Left ventricle myocardium superior (tissue), 1 donor: ENCODE results near the gene SPRN. TPM values are rescaled to one million over a fixed set of nuclear protein-coding genes. Genes with fewer than 3 reads are reported as not detected.
"Not testable (repeated sequence)": the region's sequence is repeated elsewhere in the genome, so short reads cannot be mapped to it uniquely, and the experiment has no call there.

Source experiments
- ATAC-seq: fragments of 200-7000 bp; cut with Tn5 transposase; one replicate; pipeline ENCODE4 v1.9.1; 2020; ENCODE audit warnings: mild to moderate bottlenecking, moderate library complexity
- DNase-seq: peaks from one replicate; pipeline ENCODE4 v3.0.0-alpha.2; 2020
- intact Hi-C: fragments of 100-400 bp; cut with micrococcal nuclease; formaldehyde crosslinking; loops from one replicate; pipeline ENCODE4 v1.11.0; 2022
- microRNA-seq: library from miRNA; unstranded; fragments of <30 nt; microRNA quantifications from one replicate; pipeline ENCODE4 v1.2.0, GENCODE V29; 2020; ENCODE audit warnings: borderline number of aligned reads
- total RNA-seq: library from RNA; stranded (reverse); fragmentation: NEBNext Ultra II Directional; extraction: Animal tissue kit (Norgen Biotek cat#: 25700); gene quantifications from one replicate; pipeline ENCODE4 v1.2.1, GENCODE V29; 2021
- donor health status: DM: no; HTN: yes; CAD: no; lungs with severe emphysema.

Gene SPRN
- total RNA-seq, 1 donor from 2014 or later = not detected

- no peak for DNase-seq
- intact Hi-C loops = no loop called here
- ATAC-seq = no peak
Observed at GRCh38 chr10:133377025-133377817, 47.2 kb downstream of the SPRN start.

DNA sequence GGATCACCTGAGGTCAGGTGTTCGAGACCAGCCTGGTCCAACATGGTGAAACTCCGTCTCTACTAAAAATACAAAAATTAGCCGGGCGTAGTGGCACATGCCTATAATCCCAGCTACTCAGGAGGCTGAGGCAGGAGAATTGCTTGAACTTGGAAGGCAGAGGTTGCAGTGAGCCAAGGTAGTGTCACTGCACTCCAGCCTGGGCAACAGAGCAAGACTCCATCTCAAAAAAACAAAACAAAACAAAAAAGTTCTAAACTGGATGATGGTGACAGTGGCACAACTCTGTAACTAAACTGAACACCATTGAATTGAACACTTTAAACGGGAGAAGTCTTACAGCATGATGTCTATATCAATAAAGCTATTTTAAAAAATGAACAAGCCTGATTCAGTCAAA is 48.2 kb downstream of the SPRN start:
- DNase-seq, ATAC-seq, intact Hi-C loops: not testable (repeated sequence)

DNA sequence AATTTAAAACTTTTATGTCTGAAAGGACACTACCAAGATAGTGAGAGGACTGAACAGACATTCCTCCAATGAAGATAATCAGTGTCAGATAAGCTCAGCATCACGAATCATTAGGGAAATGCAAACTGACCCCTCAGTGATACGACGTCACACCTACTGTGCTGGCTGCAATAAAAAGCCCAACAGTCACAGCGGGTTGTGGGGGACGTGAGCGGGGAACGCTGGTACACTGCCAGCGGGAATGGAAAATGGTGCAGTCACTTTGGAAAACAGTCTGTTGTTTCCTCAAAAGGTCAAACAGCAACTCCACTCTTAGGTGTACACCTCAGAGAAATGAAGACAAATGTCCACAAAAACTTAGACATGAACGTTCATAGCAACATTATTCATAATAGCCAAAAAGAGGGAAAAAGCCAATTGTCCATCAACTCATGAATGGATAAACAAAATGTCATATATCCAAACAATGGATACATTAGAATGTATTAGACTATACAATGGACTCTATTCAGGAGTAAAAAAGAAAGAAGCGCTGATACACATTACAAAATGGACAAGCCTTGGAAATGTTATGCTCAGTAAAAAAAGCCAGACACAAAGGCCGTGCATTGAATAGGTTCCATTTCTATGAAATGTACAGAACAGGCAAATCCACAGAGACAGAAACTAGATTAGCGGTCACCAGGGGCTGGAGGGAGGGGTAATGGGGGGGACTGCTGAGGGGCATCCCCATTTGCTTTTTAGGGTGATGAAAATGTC is 48.9 kb downstream of the SPRN start:
- intact Hi-C loops = no loop called here

GRCh38 chr10:133373174-133374090 is 51.0 kb downstream of the SPRN start, which contains the start of gene ECHS1:
Gene ECHS1 (minus strand): TSS chr10:133373354. CDS start chr10:133373333, 21 bp downstream.
- DNase-seq = peak; percentile 99
- ATAC-seq = peak; percentile 99
- intact Hi-C loops = no loop called here

More for the DNA sequence above, 48.9 kb downstream of the SPRN start:
- no peak for DNase-seq
- ATAC-seq = no peak

DNA sequence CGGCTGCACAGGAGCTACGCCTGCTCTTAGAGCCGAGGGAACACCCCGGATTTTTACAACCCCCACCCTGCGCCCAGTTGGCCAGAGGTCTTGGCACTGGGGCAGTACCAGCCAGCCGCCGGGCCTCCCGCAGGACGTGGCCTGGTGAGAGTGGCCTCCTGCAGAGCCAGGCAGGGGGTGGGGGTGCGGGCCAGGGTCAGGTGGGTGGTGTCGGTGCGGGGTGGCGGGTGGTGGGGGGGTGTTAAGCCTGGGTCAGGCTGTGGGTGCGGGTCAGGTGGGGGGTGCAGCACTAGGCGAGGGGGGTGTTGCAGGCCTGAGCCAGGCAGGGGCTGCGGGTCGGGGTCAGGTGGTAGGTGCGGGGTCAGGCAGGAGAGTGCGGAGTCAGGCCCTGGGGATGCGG is 51.9 kb downstream of the SPRN start:
- intact Hi-C loops = no loop called here
- ATAC-seq = peak; percentile 1
- DNase-seq = peak; percentile 55

Small RNAs within 50 kb of the gene (microRNA-seq; reads per million reads assigned to microRNA genes)
- not detected for gene MIR3944

Other genes with a start within 250 kb of the SPRN start
- not detected for gene UTF1, start 194.4 kb downstream of the SPRN start, total RNA-seq
- gene VENTX, start 186.8 kb downstream of the SPRN start, total RNA-seq = 0.99 TPM
- 2.4 TPM for gene ADAM8, start 147.8 kb downstream of the SPRN start, total RNA-seq
- 42.6 TPM for gene TUBGCP2, start 115.8 kb downstream of the SPRN start, total RNA-seq
- gene ZNF511, start 115.7 kb downstream of the SPRN start, total RNA-seq = 45.1 TPM
- gene CALY, start 87.7 kb downstream of the SPRN start, total RNA-seq = not detected
- not detected for gene PRAP1, start 77.3 kb downstream of the SPRN start, total RNA-seq
- 9.3 TPM for gene FUOM, start 66.6 kb downstream of the SPRN start, total RNA-seq
- gene ECHS1, start 51.3 kb downstream of the SPRN start, total RNA-seq = 226 TPM
- gene PAOX, start 45.4 kb downstream of the SPRN start, total RNA-seq = 2.8 TPM
- gene MTG1, start 30.5 kb downstream of the SPRN start, total RNA-seq = 20.9 TPM
- gene SCART1, start 29.3 kb upstream of the SPRN start, total RNA-seq = 0.45 TPM
- 0.69 TPM for gene CYP2E1, start 102.7 kb upstream of the SPRN start, total RNA-seq
- 0.47 TPM for gene SYCE1, start 141.0 kb upstream of the SPRN start, total RNA-seq
- not detected for gene FRG2B, start 202.2 kb upstream of the SPRN start, total RNA-seq